Measurements from ENCODE around the gene HCN4.

HCN4 gene

GRCh38 chr15:73354241-73354640, 14.5 kb downstream of the HCN4 start:
- H3K27ac ChIP-seq = no peak overlapping the region
- H3K4me3 ChIP-seq = no peak overlapping the region

- H3K4me3 ChIP-seq = no peak overlapping the region
These were observed 15.0 kb downstream of the HCN4 start for GRCh38 chr15:73353734-73354133.

DNA sequence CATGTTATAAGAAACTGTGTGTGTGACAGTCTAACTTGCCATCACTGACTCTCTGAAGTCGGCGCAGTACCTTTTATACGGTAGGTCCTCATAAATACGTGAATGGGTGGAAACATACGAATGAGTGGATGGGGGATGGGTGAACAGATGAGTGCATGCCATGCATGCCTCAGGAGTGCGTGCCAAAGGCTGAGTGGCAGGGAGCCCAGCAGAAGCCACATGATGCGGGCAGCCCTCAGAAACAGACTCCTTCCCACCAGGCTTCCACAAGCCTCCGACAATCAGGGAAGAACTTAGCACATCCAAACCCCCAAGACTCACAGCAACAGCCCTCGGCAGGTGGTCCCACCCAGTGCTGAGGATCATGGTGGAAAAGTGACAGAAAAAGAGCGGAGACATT, 16.7 kb downstream of the HCN4 start:
- H3K27ac ChIP-seq = no peak overlapping the region
- no peak overlapping the region for H3K4me3 ChIP-seq

More at GRCh38 chr15:73353734-73354133, 15.0 kb downstream of the HCN4 start:
- H3K27ac ChIP-seq = no peak overlapping the region

DNA sequence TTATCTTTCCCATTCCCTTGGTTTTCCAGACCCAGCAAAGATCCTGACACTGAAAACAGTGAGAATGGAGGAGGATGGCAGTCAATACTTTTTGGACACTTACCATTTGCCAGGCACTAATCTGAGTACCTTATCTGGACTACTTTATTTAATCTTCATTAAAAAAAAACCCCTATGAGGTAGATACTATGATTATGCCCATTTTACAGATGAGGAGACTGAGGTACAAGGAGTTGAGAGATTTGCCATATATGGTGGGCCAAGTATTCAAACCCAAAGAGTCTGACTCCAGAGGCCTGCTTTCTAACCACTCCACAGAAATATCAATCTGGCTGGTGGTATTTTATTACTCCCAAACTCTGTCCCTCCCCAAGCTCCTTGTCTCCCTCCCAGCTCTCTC, 19.6 kb downstream of the HCN4 start:
- Histone ChIP-seq H3K27ac (no peak overlapping the region), H3K4me3 (no peak overlapping the region)

DNA sequence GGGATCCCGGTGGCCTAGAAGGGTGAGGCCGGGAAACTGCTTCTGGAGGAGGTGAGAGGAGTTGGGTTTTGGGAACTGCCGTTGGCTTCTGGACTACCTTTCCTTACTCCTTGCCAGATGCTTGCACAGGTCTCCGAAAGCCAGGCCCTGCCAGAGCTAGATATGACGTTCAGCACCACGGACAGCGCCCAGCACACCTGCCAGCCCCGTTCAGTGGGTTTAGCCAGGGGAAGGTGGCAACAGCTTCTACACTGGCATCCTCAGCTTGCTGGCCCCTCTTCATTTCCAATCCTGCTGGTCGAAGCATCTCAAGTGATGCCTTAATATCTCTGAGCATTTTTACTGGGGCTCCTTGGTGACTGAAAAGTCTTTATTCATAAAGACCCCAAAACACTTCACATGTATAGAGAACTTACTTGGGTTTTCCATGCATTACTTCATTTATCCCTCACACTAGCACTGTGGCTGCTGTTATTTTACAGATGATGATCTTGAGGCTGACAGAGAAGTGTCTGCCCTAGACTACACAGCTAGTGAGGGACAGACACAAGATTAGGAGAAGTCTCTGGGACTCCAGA, 21.9 kb downstream of the HCN4 start:
- Histone ChIP-seq H3K27ac (no peak overlapping the region), H3K4me3 (no peak overlapping the region)

DNA sequence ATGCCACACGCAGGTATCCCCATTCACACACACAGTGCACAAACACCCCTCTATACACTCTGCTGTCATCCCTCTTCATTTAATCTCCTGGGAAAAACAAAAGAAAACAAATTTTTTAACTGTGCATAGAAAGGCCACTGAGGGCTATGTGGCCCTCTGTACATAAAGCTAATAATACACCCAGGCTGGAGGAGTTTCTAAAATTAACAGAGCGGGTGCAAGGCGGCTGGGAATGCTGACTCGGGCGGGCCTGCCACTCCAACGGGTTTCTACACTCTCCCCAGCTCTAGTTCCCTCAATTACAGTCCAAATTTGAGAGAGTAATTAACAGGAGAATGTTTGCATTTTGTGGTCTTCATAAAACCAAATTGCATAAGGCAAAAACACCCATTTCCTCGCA, 23.1 kb downstream of the HCN4 start:
- Histone ChIP-seq H3K4me3 (no peak overlapping the region), H3K27ac (no peak overlapping the region)

DNA sequence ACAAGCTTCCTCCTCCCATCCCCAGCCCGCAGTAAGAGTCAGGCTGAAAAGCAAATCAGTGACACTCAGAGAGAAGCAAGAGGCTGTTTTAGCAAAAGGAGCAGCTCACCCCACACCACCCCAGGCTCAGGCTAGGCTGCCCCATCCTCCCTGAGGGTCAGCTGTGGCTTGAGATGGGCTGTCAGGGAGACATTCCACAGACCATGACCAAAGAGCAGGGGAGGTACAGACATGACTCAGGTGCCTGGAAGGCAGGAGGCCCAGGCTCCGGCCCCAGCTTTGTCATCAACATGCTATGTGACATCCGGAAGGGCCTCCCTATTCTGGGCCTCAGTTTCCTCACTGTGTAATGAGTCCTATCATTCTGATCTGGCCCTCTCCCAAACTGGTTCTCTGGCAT, 24.7 kb downstream of the HCN4 start:
- Histone ChIP-seq H3K27ac (no peak overlapping the region), H3K4me3 (no peak overlapping the region)

DNA sequence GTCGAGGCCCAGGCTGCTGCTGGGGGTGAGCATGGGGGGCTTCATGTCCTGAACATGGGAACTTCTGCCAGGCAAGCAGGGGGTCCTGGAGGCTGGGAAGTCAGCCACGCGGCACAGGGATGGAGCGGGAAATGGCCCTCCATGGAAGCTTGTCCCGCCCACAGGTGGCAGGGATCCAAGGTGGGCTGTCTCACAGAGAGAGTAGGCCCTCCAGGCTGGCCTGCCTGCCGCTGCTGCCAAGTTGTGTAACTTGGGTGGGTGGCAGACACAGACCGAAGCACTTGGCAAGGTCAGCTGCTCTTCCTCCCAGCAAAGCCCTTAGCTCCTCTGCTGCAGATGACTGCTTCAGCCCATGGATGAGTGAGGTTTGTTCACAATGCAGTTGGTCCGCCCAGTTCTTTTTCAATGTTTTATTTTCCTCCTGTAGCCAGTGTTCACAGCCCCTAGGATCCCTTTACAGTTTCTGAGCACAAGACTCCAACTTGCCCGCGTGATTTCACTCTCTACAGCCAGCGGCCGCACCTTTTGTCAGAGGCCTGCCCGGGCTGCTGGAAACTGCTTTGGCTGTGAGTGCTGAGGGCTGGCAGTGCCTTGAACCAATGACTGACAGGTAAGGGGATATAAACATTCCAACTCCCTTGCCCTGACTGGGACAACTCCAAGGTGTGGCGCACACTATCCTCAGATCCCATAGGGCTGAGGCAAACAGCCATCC, 26.7 kb downstream of the HCN4 start:
- Histone ChIP-seq H3K4me3 (no peak overlapping the region), H3K27ac (no peak overlapping the region)

GRCh38 chr15:73340502-73341192, 28.1 kb downstream of the HCN4 start:
- Histone ChIP-seq H3K27ac (no peak overlapping the region), H3K4me3 (no peak overlapping the region)

DNA sequence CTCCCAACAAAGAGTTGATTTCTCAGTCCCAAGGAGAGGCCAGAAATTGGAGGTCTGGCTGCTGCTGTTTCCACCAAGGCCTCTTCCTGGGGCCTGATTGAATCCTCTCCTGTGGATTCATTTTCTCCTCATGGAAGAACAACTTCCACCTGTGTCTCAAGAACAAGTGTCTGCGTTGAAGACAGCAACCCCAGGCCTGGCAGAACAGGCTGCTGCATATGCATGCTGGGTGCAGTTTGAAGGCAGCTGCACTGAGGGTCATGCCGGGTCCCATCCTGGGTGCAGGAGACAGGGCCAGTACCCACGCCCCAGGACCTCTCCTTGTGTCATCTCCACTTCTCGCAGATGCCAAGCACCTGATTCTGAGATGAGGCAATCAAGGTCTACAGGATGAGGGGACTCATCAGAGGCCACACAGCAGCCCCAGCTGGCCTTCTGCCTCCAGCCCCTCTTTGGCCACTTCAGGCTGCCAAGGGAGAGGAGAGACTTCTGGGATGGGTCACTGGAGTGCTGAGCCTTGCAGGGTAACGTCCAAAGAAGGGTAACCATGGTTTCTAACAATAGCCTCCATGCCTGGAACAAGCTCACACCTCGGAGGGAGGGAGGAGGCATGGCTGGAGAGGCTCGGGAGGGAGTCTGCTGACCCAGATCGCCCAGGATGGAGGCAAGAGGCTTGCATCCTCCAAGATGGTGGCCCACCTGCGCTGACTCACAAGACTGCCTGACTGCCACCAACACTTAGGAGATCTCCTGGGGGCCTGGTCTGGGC, 30.0 kb downstream of the HCN4 start:
- Histone ChIP-seq H3K4me3 (no peak overlapping the region), H3K27ac (no peak overlapping the region)

DNA sequence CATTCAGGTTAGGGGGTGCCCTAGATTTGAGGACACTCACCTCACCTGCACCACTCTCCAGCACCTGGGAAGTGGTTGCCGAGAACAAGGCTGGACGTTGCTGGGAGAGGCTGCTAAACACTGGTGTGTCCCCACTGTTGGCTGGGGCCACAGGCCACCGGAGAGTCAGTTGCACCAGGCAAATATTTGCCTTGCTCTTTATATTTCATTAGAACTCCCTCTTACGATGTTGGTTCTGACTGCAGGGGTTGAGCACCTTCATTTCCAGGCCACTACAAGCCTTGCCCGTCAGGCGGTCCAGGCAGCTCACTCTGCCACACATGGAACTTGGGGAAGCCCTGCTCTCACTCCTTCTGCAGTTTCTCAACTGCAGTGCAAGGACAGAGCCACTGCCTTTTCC, 30.7 kb downstream of the HCN4 start:
- no peak overlapping the region for H3K27ac ChIP-seq

GRCh38 chr15:73337187-73337586, 31.6 kb downstream of the HCN4 start:
- no peak overlapping the region for H3K27ac ChIP-seq
- H3K4me3 ChIP-seq = no peak overlapping the region

More for the DNA sequence above, 30.7 kb downstream of the HCN4 start:
- no peak overlapping the region for H3K4me3 ChIP-seq

- Histone ChIP-seq H3K27ac (no peak overlapping the region), H3K4me3 (no peak overlapping the region)
These were observed 32.0 kb downstream of the HCN4 start for GRCh38 chr15:73336756-73337155.

- Histone ChIP-seq H3K4me3 (no peak overlapping the region), H3K27ac (no peak overlapping the region)
These were observed 33.3 kb downstream of the HCN4 start for GRCh38 chr15:73335471-73335870.

- Histone ChIP-seq H3K4me3 (no peak overlapping the region), H3K27ac (no peak overlapping the region)
These were observed 33.7 kb downstream of the HCN4 start for GRCh38 chr15:73335026-73335425.

DNA sequence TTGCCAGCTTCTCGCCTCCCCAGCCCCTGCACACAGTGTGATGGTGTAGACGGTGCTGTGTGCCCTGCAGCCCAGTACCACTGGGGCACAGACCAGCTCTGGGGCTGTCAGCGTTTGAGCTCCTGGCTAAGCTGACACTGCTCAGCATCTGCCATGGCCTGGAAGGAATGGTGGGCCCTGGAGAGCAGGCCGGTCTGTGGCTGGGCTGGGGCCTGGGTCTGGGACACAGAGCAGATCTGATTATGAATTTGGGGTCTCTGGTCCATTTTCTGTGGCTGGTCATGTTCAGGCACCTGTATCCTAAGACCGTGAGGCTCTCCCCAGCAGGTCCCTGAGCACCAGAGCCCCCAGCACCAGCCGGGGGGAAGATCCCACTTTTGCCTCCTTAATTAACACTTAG, 34.7 kb downstream of the HCN4 start:
- Histone ChIP-seq H3K4me3 (no peak overlapping the region), H3K27ac (no peak overlapping the region)

- no peak overlapping the region for H3K4me3 ChIP-seq
- no peak overlapping the region for H3K27ac ChIP-seq
These were observed 35.8 kb downstream of the HCN4 start for GRCh38 chr15:73333001-73333400.

DNA sequence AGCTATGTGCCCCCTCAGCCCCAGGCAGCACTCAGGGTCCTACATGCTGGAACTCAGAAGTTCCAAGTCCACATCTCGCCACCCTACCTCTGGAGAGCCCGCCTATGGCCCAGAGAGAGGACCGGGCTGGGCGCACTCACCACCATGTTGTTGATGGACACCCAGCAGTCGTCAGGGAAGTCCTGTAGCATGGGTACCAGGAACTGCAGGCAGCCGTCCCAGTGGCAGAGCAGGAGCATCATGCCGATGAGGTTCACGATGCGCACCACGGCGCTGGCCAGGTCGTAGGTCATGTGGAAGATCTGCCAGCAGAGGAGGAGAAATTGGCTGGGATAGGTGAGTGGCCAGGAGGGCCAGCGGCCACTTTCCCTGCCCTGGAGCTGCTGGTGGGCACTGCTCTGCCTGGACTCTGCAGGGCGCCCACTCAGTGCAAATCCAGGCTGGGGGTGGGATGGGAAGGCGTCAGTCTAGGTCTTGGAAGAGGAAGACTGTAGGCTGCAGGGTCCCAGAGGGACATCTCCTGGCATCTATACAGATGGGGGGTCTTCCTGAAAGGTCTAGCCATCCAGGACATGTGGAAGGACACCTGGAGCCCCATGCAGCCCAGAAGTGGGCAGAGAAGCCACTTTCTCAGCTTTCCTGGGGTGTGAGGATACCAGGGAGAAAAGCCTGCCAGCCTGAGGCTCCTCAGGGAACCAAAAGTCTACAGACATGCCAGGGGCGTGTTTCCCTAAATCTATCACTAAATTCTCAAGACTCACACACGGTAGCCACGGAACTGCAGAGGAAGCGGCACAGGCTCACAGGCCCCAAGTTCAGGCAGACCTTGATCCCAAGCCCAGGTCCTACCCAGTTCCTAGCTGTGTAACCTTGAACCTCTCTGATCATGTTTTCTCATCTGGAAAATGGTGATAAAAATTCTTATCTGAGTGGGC, 36.5 kb downstream of the HCN4 start:
- no peak overlapping the region for H3K4me3 ChIP-seq

DNA sequence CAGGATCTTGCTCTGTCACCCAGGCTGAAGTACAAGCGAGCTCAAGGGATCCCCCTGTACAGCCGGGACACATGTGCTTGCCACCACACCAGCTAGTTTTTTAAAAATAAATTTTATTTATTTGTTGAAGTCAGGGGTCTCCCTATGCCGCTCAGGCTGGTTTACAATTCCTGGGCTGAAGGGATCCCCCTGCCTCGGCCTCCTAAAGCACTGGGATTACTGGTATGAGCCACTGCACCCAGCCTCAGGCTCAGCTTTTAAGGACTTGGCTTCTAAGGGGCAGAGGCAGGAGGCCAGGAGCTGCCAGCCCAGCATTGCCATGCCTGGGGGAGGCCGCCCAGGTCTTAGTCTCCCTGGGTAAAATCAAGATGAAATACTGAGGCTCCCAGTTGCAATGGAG, 37.3 kb downstream of the HCN4 start:
- H3K4me3 ChIP-seq = no peak overlapping the region
- no peak overlapping the region for H3K27ac ChIP-seq

More for the DNA sequence above, 36.5 kb downstream of the HCN4 start:
- no peak overlapping the region for H3K27ac ChIP-seq

Measured in skin epidermis (tissue), 12 donors.